Transverse colon (tissue), 4 donors: Measurements from ENCODE around the gene CAVIN4.

Source experiments
- POLR2A ChIP-seq: fragments of 450-650 bp; IDR thresholded peaks from one replicate; pipeline ENCODE4 v1.6.1; 2016; ENCODE audit warnings: antibody characterized with exemption, mild to moderate bottlenecking, moderate library complexity
- POLR2AphosphoS5 ChIP-seq, 3 donors: sonication (generic); formaldehyde crosslinking; IDR thresholded peaks; one replicate each; pipeline ENCODE4 v1.6.1; 2016; ENCODE audit warnings: antibody characterized with exemption in 3 of 3
- TF ChIP-seq, protein P1 (sequence below), 5 experiments: fragments of 200-600 bp in 3 of 5; fragments of 450-650 bp in 2 of 5; sonication (generic) in 3 of 5; IDR thresholded peaks; 1 replicate in 2 of 5; 2 replicates in 3 of 5; pipeline ENCODE4 v1.5.1; 2016 to 2017; ENCODE audit warnings: antibody characterized with exemption in 5 of 5, inconsistent platforms in 3 of 5, mild to moderate bottlenecking in 2 of 5, moderate library complexity in 1 of 5

DNA sequence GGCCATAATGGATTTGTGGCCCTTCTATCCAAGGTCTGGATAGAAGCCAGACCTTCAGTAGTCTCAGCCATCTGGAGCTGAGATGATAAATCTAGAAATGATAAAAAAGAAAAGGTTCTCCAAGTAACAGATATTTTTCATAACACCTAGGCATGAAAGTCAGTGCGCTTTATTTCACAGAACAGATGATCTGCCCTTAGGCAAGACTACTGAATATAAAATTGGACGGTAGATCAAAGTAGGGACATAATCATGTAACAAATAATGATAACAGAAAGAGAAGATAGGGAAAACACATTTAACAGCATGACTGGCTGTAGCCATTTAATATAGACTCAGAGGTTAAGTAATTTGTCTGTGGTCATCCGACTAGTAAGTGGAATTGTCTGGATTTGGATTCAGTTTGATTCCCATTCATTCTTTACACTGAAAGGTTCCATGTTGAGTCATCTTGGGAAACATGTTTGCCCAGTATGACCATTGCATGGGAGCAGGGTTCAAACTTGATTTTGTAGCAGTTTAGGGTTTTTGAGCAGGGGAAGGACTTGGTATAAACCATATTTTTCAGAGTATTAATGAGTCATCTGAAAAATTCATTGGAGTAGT, 4.1 kb upstream of the CAVIN4 start:
- TF ChIP-seq, protein P1, sequence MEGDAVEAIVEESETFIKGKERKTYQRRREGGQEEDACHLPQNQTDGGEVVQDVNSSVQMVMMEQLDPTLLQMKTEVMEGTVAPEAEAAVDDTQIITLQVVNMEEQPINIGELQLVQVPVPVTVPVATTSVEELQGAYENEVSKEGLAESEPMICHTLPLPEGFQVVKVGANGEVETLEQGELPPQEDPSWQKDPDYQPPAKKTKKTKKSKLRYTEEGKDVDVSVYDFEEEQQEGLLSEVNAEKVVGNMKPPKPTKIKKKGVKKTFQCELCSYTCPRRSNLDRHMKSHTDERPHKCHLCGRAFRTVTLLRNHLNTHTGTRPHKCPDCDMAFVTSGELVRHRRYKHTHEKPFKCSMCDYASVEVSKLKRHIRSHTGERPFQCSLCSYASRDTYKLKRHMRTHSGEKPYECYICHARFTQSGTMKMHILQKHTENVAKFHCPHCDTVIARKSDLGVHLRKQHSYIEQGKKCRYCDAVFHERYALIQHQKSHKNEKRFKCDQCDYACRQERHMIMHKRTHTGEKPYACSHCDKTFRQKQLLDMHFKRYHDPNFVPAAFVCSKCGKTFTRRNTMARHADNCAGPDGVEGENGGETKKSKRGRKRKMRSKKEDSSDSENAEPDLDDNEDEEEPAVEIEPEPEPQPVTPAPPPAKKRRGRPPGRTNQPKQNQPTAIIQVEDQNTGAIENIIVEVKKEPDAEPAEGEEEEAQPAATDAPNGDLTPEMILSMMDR (IDR thresholded peaks at IDR 0.05): no peak
- no peak for TF ChIP-seq POLR2AphosphoS5 (IDR thresholded peaks at IDR 0.05)
- TF ChIP-seq POLR2A: no peak
